GM10266 (cell line): ENCODE results near the gene BTBD7.

Experiments used
- DNase-seq: peaks from one replicate; pipeline ENCODE4 v3.0.0; 2012; ENCODE audit errors: extremely low spot score
- CTCF ChIP-seq: IDR thresholded peaks from 2 replicates; pipeline ENCODE4 v1.5.1; 2012; ENCODE audit warnings: mild to moderate bottlenecking, low read depth; ENCODE audit not compliant: control insufficient read depth, insufficient read depth; ENCODE audit errors: missing control alignments

BTBD7 gene

GRCh38 chr14:93309427-93309966, 23.3 kb downstream of the BTBD7 start:
- TF ChIP-seq CTCF = no peak
- no peak for DNase-seq

- TF ChIP-seq CTCF = no peak
- no peak for DNase-seq
Measured at GRCh38 chr14:93308686-93309345, 24.0 kb downstream of the BTBD7 start.

- no peak for DNase-seq
- TF ChIP-seq CTCF = no peak
Measured at GRCh38 chr14:93306812-93307211, 26.0 kb downstream of the BTBD7 start.

GRCh38 chr14:93305725-93306418, 27.0 kb downstream of the BTBD7 start:
- TF ChIP-seq CTCF = no peak
- no peak for DNase-seq

GRCh38 chr14:93304771-93305170, 28.1 kb downstream of the BTBD7 start:
- TF ChIP-seq CTCF = no peak
- DNase-seq = no peak

- TF ChIP-seq CTCF = no peak
- no peak for DNase-seq
Measured at GRCh38 chr14:93303659-93304058, 29.2 kb downstream of the BTBD7 start.
